ENCODE measurements around the gene ATXN10. TPM values are rescaled to one million over a fixed set of nuclear protein-coding genes. Genes with fewer than 3 reads are reported as not detected.

ATXN10 gene
- total and polyA plus RNA-seq, 2 of the 8 experiments (the other 6 are each of a cell fraction or from before 2014, with no cell fraction given): 134 to 210 TPM

DNA sequence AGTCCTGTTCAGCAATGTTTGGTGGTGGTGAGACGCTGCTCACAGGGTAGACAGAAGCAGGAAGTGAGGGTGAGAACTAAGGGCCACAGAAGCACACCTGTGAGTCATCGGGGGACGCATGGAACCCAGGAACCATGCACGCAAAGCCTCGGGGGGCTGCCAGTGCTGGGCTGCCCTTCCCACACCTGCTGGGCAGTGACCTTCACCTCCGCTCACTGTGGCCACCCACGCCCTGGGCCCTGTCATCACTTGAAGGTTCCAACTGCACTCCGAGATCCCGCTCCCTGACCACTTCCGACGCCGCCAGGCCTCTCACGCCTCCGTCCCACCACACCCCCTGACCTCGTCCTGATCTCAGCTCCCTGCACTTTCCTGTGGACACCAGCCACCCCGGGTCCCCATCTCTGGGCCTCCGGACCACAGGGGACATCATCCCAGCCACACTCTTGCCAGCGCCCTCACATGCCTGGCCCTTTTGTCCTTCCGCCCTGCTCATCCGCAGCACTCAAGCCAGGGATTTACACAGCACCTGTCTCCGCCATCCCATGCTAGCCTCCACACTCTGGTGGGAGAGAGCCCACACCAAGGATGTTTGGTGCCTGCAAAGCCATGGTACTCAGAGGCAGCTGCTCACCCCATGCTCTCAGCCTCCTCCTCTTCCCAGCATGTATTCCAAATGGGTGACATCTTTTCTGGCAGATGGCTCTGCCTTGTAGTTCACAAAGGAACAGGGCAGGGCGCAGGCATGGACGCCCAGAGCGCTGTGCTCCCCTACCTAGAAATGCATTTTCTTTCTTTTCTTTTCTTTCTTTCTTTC lies 23.1 kb upstream of the ATXN10 start (continued):
- no peak for TF ChIP-seq RBBP5 (IDR thresholded peaks at IDR 0.05; ENCODE audit: borderline replicate concordance, low read depth, low read length)
- TF ChIP-seq, protein P1, sequence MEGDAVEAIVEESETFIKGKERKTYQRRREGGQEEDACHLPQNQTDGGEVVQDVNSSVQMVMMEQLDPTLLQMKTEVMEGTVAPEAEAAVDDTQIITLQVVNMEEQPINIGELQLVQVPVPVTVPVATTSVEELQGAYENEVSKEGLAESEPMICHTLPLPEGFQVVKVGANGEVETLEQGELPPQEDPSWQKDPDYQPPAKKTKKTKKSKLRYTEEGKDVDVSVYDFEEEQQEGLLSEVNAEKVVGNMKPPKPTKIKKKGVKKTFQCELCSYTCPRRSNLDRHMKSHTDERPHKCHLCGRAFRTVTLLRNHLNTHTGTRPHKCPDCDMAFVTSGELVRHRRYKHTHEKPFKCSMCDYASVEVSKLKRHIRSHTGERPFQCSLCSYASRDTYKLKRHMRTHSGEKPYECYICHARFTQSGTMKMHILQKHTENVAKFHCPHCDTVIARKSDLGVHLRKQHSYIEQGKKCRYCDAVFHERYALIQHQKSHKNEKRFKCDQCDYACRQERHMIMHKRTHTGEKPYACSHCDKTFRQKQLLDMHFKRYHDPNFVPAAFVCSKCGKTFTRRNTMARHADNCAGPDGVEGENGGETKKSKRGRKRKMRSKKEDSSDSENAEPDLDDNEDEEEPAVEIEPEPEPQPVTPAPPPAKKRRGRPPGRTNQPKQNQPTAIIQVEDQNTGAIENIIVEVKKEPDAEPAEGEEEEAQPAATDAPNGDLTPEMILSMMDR (IDR thresholded peaks at IDR 0.05; ENCODE audit: control extremely low read depth in 1 of 3, insufficient read depth in 1 of 3, low read depth in 1 of 3, low read length in 3 of 3): no peak
- TF ChIP-seq JUN (IDR thresholded peaks at IDR 0.05; ENCODE audit: low read depth, low read length): no peak
- no peak for TF ChIP-seq SP1 (IDR thresholded peaks at IDR 0.05; ENCODE audit: low read depth, low read length)

All from H1 (cell line).